Lung (tissue), 12 donors: ENCODE measurements around the gene MIPOL1. TPM values are rescaled to one million over a fixed set of nuclear protein-coding genes. Genes with fewer than 3 reads are reported as not detected.

Experiments used
- ATAC-seq: fragments of 200-7000 bp; cut with Tn5 transposase; one replicate; pipeline ENCODE4 v1.9.1; 2020; ENCODE audit warnings: moderate number of reproducible peaks; ENCODE audit not compliant: insufficient read depth, low FRiP score
- DNase-seq, 3 donors: peaks; one replicate each; pipeline ENCODE4 v3.0.0-alpha.2; 2013 to 2017
- H3K27ac ChIP-seq, 2 donors: one replicate each; pipeline ENCODE4 v1.5.1; 2013; ENCODE audit warnings: mild to moderate bottlenecking in 2 of 2, moderate library complexity in 2 of 2, control low read depth in 1 of 2, inconsistent platforms in 1 of 2, low read depth in 1 of 2, low read length in 1 of 2
- H3K27me3 ChIP-seq, 3 donors: one replicate each; pipeline ENCODE4 v1.5.1; 2013; ENCODE audit warnings: low read length in 2 of 3; ENCODE audit not compliant: control insufficient read depth in 3 of 3, insufficient read depth in 3 of 3
- H3K36me3 ChIP-seq, 4 donors: one replicate each; pipeline ENCODE4 v1.5.1; 2013; ENCODE audit warnings: low read length in 4 of 4, mild to moderate bottlenecking in 1 of 4, moderate library complexity in 1 of 4; ENCODE audit not compliant: control insufficient read depth in 4 of 4, insufficient read depth in 4 of 4
- H3K4me1 ChIP-seq, 5 donors: one replicate each; pipeline ENCODE4 v1.5.1; 2013; ENCODE audit warnings: low read length in 5 of 5, mild to moderate bottlenecking in 2 of 5, moderate library complexity in 1 of 5; ENCODE audit not compliant: control insufficient read depth in 5 of 5, insufficient read depth in 5 of 5
- H3K4me3 ChIP-seq: one replicate; pipeline ENCODE4 v1.5.1; 2013; ENCODE audit warnings: mild to moderate bottlenecking, control low read depth, moderate library complexity
- H3K9ac ChIP-seq, 2 donors: one replicate each; pipeline ENCODE4 v1.5.1; 2013; ENCODE audit warnings: low read length in 2 of 2, control low read depth in 1 of 2; ENCODE audit not compliant: insufficient read depth in 1 of 2
- H3K9me3 ChIP-seq, 4 donors: one replicate each; pipeline ENCODE4 v1.5.1; 2013; ENCODE audit warnings: low read length in 3 of 4, mild to moderate bottlenecking in 1 of 4, moderate library complexity in 1 of 4; ENCODE audit not compliant: control insufficient read depth in 4 of 4, insufficient read depth in 3 of 4
- CTCF ChIP-seq: IDR thresholded peaks from 2 replicates; pipeline ENCODE4 v1.5.1; 2012; ENCODE audit warnings: mild to moderate bottlenecking; ENCODE audit errors: control extremely low read depth, extremely low read depth
- WGBS, 2 donors: extraction: QIAGEN DNeasy Blood & Tissue Kit; methylation state at CpG; one replicate each; pipeline ENCODE4 v1.1.7; 2013; 5-methylcytosine and 5-hydroxymethylcytosine counted together
- polyA plus RNA-seq, 2 donors: library from polyadenylated mRNA; stranded (reverse); fragments of 200-250 nt; gene quantifications; one replicate each; pipeline ENCODE4 v1.2.1, GENCODE V29; 2013
- total RNA-seq, 2 donors: library from RNA; depleted of rRNA in 1 of 2; stranded (reverse); fragments of >200 nt in 1 of 2; gene quantifications; one replicate each; pipeline ENCODE4 v1.2.1, GENCODE V29; 2014 to 2021
- donor health status: control.
- donor health status: control.
- donor health status: Bipolar disorder and iron deficiency.
- donor health status: healthy.
- donor health status: DM: yes; HTN: yes; CAD: no.

MIPOL1 gene
- total and polyA plus RNA-seq, 4 donors: 2.3 to 49.9 (median 7.0) TPM

GRCh38 chr14:37254411-37254947 is 56.7 kb downstream of the MIPOL1 start:
- no peak for ATAC-seq
- no peaks in the 10 kb centered on the region for H3K4me1 ChIP-seq
- DNase-seq: no peak
- H3K27me3 ChIP-seq: no peaks in the 10 kb centered on the region
- H3K4me3 ChIP-seq: no peak overlapping the region
- H3K9ac ChIP-seq: no peak overlapping the region
- 88 to 91% methylated on average over 3 of the region's 3 CpGs for WGBS, 2 donors
- no peaks in the 10 kb centered on the region for H3K9me3 ChIP-seq
- no peaks in the 10 kb centered on the region for H3K36me3 ChIP-seq
- H3K27ac ChIP-seq: no peak overlapping the region
- no peak for TF ChIP-seq CTCF

- Histone ChIP-seq H3K27me3 (no peaks in the 10 kb centered on the region), H3K27ac (no peak overlapping the region), H3K4me1 (no peaks in the 10 kb centered on the region), H3K4me3 (no peak overlapping the region), H3K36me3 (no peaks in the 10 kb centered on the region), H3K9me3 (no peaks in the 10 kb centered on the region), H3K9ac (no peak overlapping the region)
- no peak for TF ChIP-seq CTCF
- no peak for ATAC-seq
- no peak for DNase-seq
- WGBS, 2 donors: 90 to 93% methylated on average over 5 of the region's 5 CpGs
Observed at GRCh38 chr14:37257501-37258070, 59.8 kb downstream of the MIPOL1 start.

GRCh38 chr14:37262649-37263048 is 64.9 kb downstream of the MIPOL1 start:
- DNase-seq (no peak), ATAC-seq (no peak)
- H3K27ac ChIP-seq: no peak overlapping the region
- no peak overlapping the region for H3K4me3 ChIP-seq
- TF ChIP-seq CTCF: no peak
- H3K9ac ChIP-seq: no peak overlapping the region
- WGBS, 2 donors: 77% methylated on average over 2 of the region's 2 CpGs
- H3K4me1 ChIP-seq: peaks cover 0 to 2% (median 0%) of the 10 kb centered on the region in 5 donors
- H3K9me3 ChIP-seq: no peaks in the 10 kb centered on the region
- H3K36me3 ChIP-seq: no peaks in the 10 kb centered on the region
- no peaks in the 10 kb centered on the region for H3K27me3 ChIP-seq

- H3K9me3 ChIP-seq: no peaks in the 10 kb centered on the region
- H3K36me3 ChIP-seq: no peaks in the 10 kb centered on the region
- no peak for TF ChIP-seq CTCF
- no peak overlapping the region for H3K4me3 ChIP-seq
- no peak for ATAC-seq
- 58 to 73% methylated on average over 3 of the region's 3 CpGs for whole genome bisulfite sequencing, 2 donors
- H3K27me3 ChIP-seq: no peaks in the 10 kb centered on the region
- H3K9ac ChIP-seq: no peak overlapping the region
- H3K4me1 ChIP-seq: peaks cover 0 to 2% (median 0%) of the 10 kb centered on the region in 5 donors
- peak in 1 of 3 donors; percentile 45 for DNase-seq
- no peak overlapping the region for H3K27ac ChIP-seq
Observed at GRCh38 chr14:37263656-37264236, 66.0 kb downstream of the MIPOL1 start.
